Sigmoid colon (tissue), 7 donors: ENCODE measurements around the gene TNNI3. TPM values are rescaled to one million over a fixed set of nuclear protein-coding genes. Genes with fewer than 3 reads are reported as not detected.

Source experiments
- DNase-seq: peaks from one replicate; pipeline ENCODE4 v3.0.0-alpha.2; 2019
- H3K27ac ChIP-seq, 4 donors: fragments of 200-600 bp; sonication (generic); one replicate each; pipeline ENCODE4 v1.5.1; 2016 to 2019; ENCODE audit warnings: mild to moderate bottlenecking in 1 of 4
- H3K27me3 ChIP-seq, 3 donors: fragments of 200-600 bp; sonication (generic); one replicate each; pipeline ENCODE4 v1.5.1; 2019; ENCODE audit warnings: mild to moderate bottlenecking in 1 of 3
- H3K36me3 ChIP-seq, 4 donors: fragments of 200-600 bp; sonication (generic); one replicate each; pipeline ENCODE4 v1.5.1; 2016 to 2019
- H3K4me1 ChIP-seq, 4 donors: fragments of 200-600 bp; sonication (generic); one replicate each; pipeline ENCODE4 v1.5.1; 2017 to 2019
- H3K4me3 ChIP-seq, 4 donors: fragments of 200-600 bp; sonication (generic); one replicate each; pipeline ENCODE4 v1.5.1; 2017 to 2019; ENCODE audit warnings: mild to moderate bottlenecking in 2 of 4, moderate library complexity in 1 of 4
- H3K9me3 ChIP-seq, 4 donors: fragments of 200-600 bp in 3 of 4; sonication (generic) in 3 of 4; one replicate each; pipeline versions ENCODE4 v1.5.1 to v1.6.1; 2013 to 2019
- CTCF ChIP-seq, 4 experiments: fragments of 450-650 bp in 3 of 4; fragments of 200-600 bp in 1 of 4; IDR thresholded peaks; one replicate each; pipeline ENCODE4 v1.5.1; 2016 to 2019; ENCODE audit warnings: antibody characterized with exemption in 4 of 4, mild to moderate bottlenecking in 3 of 4, moderate library complexity in 2 of 4
- EP300 ChIP-seq, 4 donors: sonication (generic); formaldehyde crosslinking; IDR thresholded peaks; one replicate each; pipeline ENCODE4 v1.6.1; 2017; ENCODE audit warnings: antibody characterized with exemption in 4 of 4
- POLR2A ChIP-seq, 2 donors: fragments of 450-650 bp; IDR thresholded peaks; one replicate each; pipeline ENCODE4 v1.6.1; 2016; ENCODE audit warnings: antibody characterized with exemption in 2 of 2, mild to moderate bottlenecking in 2 of 2, moderate library complexity in 2 of 2
- POLR2AphosphoS5 ChIP-seq, 4 donors: sonication (generic); formaldehyde crosslinking; IDR thresholded peaks; one replicate each; pipeline ENCODE4 v1.6.1; 2017; ENCODE audit warnings: antibody characterized with exemption in 4 of 4
- WGBS, 2 donors: extraction: QIAGEN DNeasy Blood & Tissue Kit; methylation state at CpG; one replicate each; pipeline ENCODE4 v1.1.7; 2013; 5-methylcytosine and 5-hydroxymethylcytosine counted together
- intact Hi-C: fragments of 100-400 bp; cut with DNase I; formaldehyde crosslinking; loops from one replicate; pipeline ENCODE4 v1.15.1; 2023
- polyA plus RNA-seq, 3 donors: library from polyadenylated mRNA; stranded (reverse); fragments of 200-250 nt; gene quantifications; one replicate each; pipeline ENCODE4 v1.2.3, GENCODE V29; 2013
- total RNA-seq, 4 donors: library from RNA; depleted of rRNA; stranded (reverse); fragments of >200 nt; gene quantifications; one replicate each; pipeline ENCODE4 v1.1.0, GENCODE V29; 2016
- donor health status: healthy with polysubstance abuse.
- donor health status: Bipolar disorder and iron deficiency.
- donor health status: healthy.

Gene TNNI3
- total and polyA plus RNA-seq, 7 donors: 3.6 to 45.5 (median 3.6) TPM; not detected in 4

GRCh38 chr19:55137915-55138314 lies 19.6 kb downstream of the TNNI3 start:
- Histone ChIP-seq H3K4me1 (peaks cover 0 to 12% (median 0%) of the 10 kb centered on the region in 4 donors), H3K27me3 (peaks cover 18 to 88% (median 60%) of the 10 kb centered on the region in 3 donors), H3K27ac (no peak overlapping the region), H3K9me3 (no peaks in the 10 kb centered on the region), H3K36me3 (no peaks in the 10 kb centered on the region), H3K4me3 (no peak overlapping the region)
- intact Hi-C loops: no loop called here
- no peak for DNase-seq
- 45 to 58% methylated on average over 9 of the region's 9 CpGs for WGBS, 2 donors
- no peak for TF ChIP-seq EP300 (IDR thresholded peaks at IDR 0.05)
- no peak for TF ChIP-seq CTCF (IDR thresholded peaks at IDR 0.05)
- TF ChIP-seq POLR2A (IDR thresholded peaks at IDR 0.05): no peak

GRCh38 chr19:55136399-55137102 lies 21.0 kb downstream of the TNNI3 start:
- H3K36me3 ChIP-seq: no peaks in the 10 kb centered on the region

GRCh38 chr19:55134736-55135135 lies 22.8 kb downstream of the TNNI3 start:
- intact Hi-C loops: no loop called here
- no peak overlapping the region for H3K27ac ChIP-seq
- 0 to 3% methylated on average over 2 of the region's 3 CpGs for WGBS, 2 donors

More at GRCh38 chr19:55136399-55137102, 21.0 kb downstream of the TNNI3 start:
- intact Hi-C loops: no loop called here
- TF ChIP-seq CTCF (IDR thresholded peaks at IDR 0.05): no peak
- TF ChIP-seq POLR2AphosphoS5 (IDR thresholded peaks at IDR 0.05): no peak
- TF ChIP-seq EP300 (IDR thresholded peaks at IDR 0.05): no peak
- TF ChIP-seq POLR2A (IDR thresholded peaks at IDR 0.05): no peak
- DNase-seq: no peak
- Histone ChIP-seq H3K4me3 (no peak overlapping the region), H3K9me3 (no peaks in the 10 kb centered on the region), H3K27me3 (peaks cover 11 to 86% (median 47%) of the 10 kb centered on the region in 3 donors), H3K27ac (no peak overlapping the region), H3K4me1 (peaks cover 0 to 9% (median 0%) of the 10 kb centered on the region in 4 donors)
- 72 to 84% methylated on average over 17 of the region's 17 CpGs for WGBS, 2 donors

GRCh38 chr19:55133639-55134444 lies 23.7 kb downstream of the TNNI3 start:
- Histone ChIP-seq H3K27ac (no peak overlapping the region), H3K9me3 (no peaks in the 10 kb centered on the region), H3K27me3 (peaks cover 10 to 85% (median 40%) of the 10 kb centered on the region in 3 donors), H3K4me1 (no peaks in the 10 kb centered on the region), H3K4me3 (no peak overlapping the region), H3K36me3 (no peaks in the 10 kb centered on the region)
- no peak for DNase-seq
- TF ChIP-seq CTCF (IDR thresholded peaks at IDR 0.05): no peak
- no peak for TF ChIP-seq POLR2AphosphoS5 (IDR thresholded peaks at IDR 0.05)
- TF ChIP-seq POLR2A (IDR thresholded peaks at IDR 0.05): no peak
- no peak for TF ChIP-seq EP300 (IDR thresholded peaks at IDR 0.05)
- intact Hi-C loops: no loop called here
- 40 to 64% methylated on average over 25 of the region's 25 CpGs for WGBS, 2 donors

More at GRCh38 chr19:55134736-55135135, 22.8 kb downstream of the TNNI3 start:
- Histone ChIP-seq H3K9me3 (no peaks in the 10 kb centered on the region), H3K4me1 (no peaks in the 10 kb centered on the region), H3K4me3 (no peak overlapping the region), H3K36me3 (no peaks in the 10 kb centered on the region), H3K27me3 (peaks cover 10 to 86% (median 40%) of the 10 kb centered on the region in 3 donors)
- TF ChIP-seq EP300 (IDR thresholded peaks at IDR 0.05) (no peak), CTCF (IDR thresholded peaks at IDR 0.05) (no peak), POLR2A (IDR thresholded peaks at IDR 0.05) (no peak)
- no peak for DNase-seq
